ENCODE data around the gene SAP30.
A peak's percentile ranks its signal among the peaks of the same experiment; 100 is the strongest.

SAP30 gene

DNA sequence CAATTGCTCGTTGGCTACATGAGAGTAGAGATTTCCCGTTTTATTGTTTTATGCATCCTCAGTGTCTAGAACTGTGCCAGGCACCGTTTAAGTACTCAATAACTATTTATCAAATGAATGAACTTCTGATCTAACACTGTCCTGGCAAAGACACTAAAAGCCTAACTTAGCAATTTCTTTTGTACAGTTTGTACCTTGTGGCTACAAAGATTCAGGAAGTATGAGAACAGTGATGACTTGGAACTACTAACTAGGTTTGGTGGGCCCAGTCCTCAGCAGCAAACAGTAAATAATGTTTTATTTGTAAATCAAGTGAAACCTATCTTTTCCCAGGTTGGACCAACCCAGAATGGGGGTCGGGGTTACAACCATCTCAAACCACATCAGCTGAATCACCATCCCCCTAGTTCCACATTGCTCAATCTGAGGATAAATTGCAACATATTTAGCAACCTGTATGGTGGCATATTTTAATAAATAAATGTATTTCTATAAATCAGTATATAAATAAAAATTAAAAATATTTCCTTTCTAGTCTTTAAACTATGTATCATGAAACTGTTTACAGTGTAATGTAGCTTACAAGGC lies 40.4 kb downstream of the SAP30 start:
- intact Hi-C loops (cut with DNase I): no loop called here
- DNase-seq: no peak

DNA sequence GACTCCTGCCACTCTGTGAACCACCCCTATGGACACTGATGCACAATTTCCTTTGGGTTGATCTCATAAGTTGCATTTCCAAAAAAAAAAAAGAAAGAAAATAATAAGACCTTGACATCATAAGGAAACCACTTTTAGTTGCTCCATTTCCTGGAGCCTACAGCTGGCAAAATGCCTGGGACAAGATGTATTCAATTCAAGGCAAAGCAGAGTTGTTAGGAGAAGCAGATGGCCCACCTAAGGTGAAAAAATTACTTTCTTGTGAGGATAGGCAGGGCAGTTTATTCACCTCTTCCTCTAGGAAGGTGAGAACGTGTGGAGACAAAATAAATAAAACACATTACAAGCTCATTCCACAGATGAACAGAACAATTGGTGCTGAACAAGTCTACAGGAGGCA lies 42.3 kb downstream of the SAP30 start:
- intact Hi-C loops (cut with DNase I): no loop called here
- no peak for DNase-seq

DNA sequence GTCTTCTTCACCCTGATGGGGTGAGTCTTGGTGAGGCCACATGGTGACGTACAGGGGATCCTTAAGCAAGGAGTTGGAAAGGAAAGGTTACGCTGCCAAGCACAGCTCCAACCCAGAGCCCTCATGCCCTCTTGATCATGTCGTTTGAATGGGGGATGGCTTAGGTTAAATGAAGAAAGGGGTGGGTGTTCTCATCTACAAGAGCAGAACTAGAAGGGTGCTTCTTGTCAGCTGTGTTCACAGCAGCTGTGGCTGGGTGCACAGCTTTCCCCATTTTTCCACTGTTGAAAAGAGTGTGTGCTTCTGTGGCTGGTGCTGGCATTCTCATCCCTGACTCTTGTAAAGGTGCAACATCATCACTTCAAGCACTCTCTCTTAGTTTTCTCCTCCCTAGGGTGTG lies 43.7 kb downstream of the SAP30 start:
- intact Hi-C loops (cut with DNase I): no loop called here
- DNase-seq: peak in 1 of 10 donors; percentile 32

DNA sequence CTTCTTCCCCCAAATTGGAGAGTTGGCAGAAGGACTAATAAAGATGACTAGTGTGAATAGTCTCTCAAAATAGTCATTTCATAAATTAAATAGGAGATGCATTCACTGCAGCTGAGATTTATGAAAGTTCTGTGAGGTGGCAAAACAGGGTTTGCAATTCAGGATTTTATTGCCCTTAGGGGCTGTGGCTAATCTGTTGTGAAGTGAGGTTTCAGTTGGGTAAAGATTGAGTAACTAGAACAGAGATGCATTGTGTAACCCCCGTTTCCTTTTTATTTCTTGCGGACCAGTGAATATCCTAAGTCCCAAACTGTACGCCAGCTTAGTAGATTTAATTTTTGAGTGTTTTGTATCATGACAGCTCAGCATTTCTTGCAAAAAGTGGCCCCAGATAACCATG lies 44.3 kb downstream of the SAP30 start:
- no peak for DNase-seq
- intact Hi-C loops (cut with DNase I): loop anchor here (1.0 kb wide), 1 partner anchor 44 kb away; no protein-coding TSS in a partner anchor

DNA sequence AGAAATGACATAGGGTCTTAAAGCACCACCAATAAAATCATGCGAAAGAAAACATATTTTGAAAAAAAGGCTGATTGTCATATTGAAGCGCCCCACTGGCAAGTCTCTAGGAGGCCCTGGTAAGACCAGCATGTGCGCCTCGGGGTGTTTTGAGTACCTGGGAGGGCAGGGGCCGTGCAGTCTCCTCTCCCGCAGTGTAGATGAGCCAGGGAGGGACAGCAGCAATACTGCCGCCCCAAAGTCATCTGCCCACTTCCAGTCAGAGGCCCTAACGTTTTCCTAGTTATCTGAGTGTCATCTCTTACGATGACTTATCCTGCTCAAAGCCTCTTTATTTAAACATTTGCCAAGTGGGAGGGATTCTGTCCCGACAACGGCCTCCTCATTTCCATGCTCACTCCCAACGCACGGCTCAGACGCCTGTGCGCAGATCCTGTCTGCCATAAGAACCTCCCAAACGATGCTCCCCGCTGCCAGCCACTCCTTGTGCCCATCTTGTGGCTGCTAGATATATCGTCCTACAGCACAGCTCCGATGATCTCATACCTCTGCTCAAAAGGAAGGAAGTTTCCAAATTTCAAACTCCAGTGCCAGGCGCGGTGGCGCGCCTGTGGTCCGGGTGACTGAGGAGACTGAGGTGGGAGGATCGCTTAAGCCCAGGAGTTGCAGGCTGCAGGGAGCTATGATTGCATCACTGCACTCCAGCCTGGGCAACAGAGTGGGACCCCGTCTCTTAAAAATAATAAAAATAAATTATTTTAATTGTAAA lies 45.3 kb downstream of the SAP30 start:
- peak; percentile 34 to 95 (median 58) for DNase-seq
- intact Hi-C loops (cut with DNase I): loop anchor here (1.0 kb wide), 1 partner anchor 45 kb away; no protein-coding TSS in a partner anchor

DNA sequence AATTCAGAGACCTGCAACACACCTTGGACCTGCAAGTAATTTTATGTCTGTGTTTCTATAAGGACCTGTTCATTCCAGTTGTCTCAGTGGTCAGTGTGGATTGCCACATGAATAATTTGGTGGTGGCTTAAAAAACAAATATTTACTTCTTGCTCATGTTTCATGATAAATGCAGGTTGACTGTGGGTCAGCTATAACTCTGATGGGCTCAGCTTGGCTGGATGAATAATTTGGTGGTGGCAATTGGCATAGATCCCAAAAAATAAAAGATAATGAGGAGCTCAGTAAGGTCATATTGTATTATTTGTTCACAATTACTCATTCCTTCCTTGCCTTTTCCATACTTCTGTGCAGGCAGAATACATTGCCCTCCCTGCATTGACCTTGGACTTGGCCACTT lies 47.1 kb downstream of the SAP30 start:
- DNase-seq: no peak
- intact Hi-C loops (cut with DNase I): loop anchor here (1.0 kb wide), 1 partner anchor 99 kb away; no protein-coding TSS in a partner anchor

DNA sequence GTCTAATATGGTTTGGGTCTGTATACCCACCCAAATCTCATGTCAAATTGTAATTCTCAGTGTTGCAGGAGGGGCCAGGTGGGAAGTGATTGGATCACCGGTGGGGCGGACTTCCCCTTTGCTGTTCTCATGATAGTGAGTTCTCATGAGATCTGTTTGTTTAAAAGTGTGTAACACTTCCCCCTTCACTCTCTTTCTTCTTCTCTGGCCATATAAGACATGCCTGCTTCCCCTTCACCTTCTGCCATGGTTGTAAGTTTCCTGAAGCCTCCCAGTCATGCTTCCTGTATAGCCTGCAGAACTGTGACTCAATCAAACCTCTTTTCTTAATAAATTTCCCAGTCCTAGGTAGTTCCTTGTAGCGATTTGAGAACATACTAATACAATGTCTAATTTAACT lies 47.9 kb downstream of the SAP30 start:
- DNase-seq: no peak
- intact Hi-C loops (cut with DNase I): no loop called here

DNA sequence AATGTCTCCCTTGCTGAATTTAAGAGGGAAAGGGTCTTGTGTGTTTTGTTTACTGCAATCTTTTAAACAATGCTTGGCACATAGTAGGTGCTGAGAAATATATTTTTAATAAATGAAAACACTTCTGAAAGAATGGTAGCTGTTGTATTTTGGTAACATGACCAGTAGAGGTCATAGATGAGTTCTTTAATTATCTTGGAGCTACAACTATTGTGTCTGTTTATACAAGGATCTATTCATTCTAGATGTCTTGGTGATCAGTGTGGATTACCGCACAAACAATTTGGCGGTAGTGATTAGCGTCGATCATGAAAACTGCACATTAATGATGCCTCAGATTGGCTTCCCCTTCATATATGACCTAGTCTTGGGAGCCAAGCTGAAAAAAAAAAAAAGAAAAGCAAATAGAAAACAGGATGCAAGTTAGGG lies 49.6 kb downstream of the SAP30 start:
- no peak for DNase-seq
- intact Hi-C loops (cut with DNase I): loop anchor here (1.0 to 5.0 kb wide), 2 partner anchors 74 to 702 kb away; no protein-coding TSS in a partner anchor

DNA sequence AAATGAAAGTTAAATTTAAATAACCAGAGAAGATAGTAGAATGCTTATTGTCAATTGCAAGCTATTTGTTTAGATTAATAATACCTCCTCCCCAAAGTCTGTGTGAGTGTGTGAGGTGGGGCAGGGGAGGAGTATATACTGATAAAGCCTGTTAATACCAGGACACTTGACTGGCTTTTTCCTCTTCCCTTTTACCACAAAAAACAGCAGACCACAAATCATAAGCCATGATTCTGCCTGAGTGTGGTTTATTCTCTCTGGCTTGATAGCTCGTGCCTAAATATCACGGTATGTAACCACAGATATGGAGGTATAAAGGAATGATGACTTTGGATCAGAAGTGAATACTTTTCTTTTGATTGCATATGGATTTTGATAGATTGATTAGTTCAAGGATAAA lies 50.0 kb downstream of the SAP30 start:
- intact Hi-C loops (cut with DNase I): loop anchor here (1.0 to 5.0 kb wide), 2 partner anchors 74 to 702 kb away; no protein-coding TSS in a partner anchor
- no peak for DNase-seq

DNA sequence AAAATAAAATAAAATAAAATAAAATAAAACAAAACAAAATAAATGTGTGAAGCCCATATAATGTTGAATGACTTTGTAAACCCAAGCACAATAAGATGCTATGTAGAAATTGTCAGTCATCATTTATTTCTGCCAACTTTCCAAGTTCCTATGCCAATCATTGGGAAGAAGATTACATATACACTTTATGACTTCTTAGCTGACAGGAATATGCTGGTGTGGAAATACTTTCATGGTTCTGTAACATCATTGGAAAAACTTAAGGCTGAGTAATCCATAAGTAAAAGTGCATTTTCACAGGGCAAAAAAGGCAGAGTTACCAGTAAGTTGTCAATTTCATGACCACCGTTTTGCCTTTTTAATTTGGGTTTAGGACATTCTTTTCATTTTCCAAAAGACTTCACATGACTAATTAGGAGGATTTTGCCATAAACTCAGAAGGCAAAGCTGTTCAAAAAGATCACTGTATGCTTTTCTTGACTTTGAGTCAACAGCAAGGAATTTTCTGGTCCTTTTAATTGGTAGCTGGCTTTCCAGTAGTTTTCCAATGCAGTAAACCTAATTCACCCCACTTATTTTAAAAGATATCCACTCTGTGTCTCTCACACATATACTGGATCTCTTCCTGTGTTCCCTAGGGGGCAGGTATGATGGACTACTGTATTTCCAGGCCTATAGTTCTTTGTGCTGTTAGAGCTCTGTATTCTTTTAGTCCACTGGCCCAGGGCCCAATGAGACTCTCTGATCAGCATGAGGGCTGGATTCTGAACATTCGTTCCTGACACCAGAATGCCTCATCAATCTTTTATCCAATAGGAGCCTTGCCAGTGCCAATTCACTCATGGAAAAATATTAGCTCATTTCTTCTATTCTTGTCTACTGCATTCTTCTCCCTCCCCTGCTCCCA lies 54.4 kb downstream of the SAP30 start:
- DNase-seq: no peak
- intact Hi-C loops (cut with DNase I): loop anchor here (5.0 kb wide), 1 partner anchor 697 kb away; no protein-coding TSS in a partner anchor

DNA sequence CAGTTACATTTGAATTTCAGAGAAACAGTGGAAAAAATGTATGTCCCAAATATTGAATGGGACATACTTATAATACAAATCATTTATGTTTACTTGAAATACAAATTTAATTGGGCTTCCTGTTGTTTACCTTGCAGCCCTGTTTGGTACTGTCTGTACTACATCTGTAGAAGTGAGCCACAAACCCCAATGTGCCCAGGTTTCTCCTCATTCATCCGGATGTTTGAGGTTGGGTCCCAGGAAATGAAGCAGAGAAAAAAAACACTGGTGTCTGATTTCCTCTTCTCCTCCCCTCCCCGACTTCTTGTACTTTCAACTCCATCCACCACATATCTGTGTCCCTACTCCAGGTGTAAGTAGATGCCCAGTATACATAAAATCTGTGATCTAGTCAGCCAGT lies 55.3 kb downstream of the SAP30 start:
- intact Hi-C loops (cut with DNase I): no loop called here
- DNase-seq: no peak

Data from posterior cingulate gyrus (tissue), 11 donors.